GM12878 (cell line): ENCODE data around the gene RTN4RL1. TPM values are rescaled to one million over a fixed set of nuclear protein-coding genes. Genes with fewer than 3 reads are reported as not detected.

Experiments used
- ATAC-seq: fragments of 200-7000 bp; cut with Tn5 transposase; 3 replicates; pipeline ENCODE4 v1.9.1; 2020; ENCODE audit warnings: mild to moderate bottlenecking, moderate library complexity
- BruUV-seq: library from RNA; stranded (reverse); fragments of 400-500 nt; replicated peaks from 2 replicates; lab custom pipeline; 2021; lab: Mats Ljungman, UMichigan
- CTCF ChIA-PET: fragments of 300-600 bp; sonication (Branson Sonifier 250); formaldehyde crosslinking; extraction: SDS; loops from one replicate; lab custom pipeline; 2021; ENCODE audit warnings: inconsistent platforms; lab: Yijun Ruan, JAX
- POLR2A ChIA-PET: fragments of 350-600 bp; formaldehyde crosslinking; extraction: SDS; loops from one replicate; lab custom pipeline; 2021; ENCODE audit warnings: inconsistent platforms; lab: Charles Lee
- RAD21 ChIA-PET: fragments of 300-600 bp; sonication (Branson Sonifier 250); formaldehyde crosslinking; loops from one replicate; lab custom pipeline; 2023; ENCODE audit warnings: antibody characterized with exemption; ENCODE audit not compliant: unreplicated experiment; lab: Charles Lee
- SMC1A ChIA-PET: fragments of 300-600 bp; sonication (Branson Sonifier 250); formaldehyde crosslinking; loops from one replicate; lab custom pipeline; 2023; ENCODE audit not compliant: unreplicated experiment, uncharacterized antibody; lab: Charles Lee
- DNase-seq: peaks from one replicate; pipeline ENCODE4 v3.0.0-alpha.2; 2011; ENCODE audit warnings: low read depth, low spot score
- FAIRE-seq: peaks from 3 replicates; lab custom pipeline; 2011; peaks lifted over from hg19 to GRCh38; lab: Jason Lieb, UNC
- H2AFZ ChIP-seq: 2 replicates; pipeline ENCODE4 v1.6.0; 2011; ENCODE audit warnings: low read depth, low read length, control low read depth; ENCODE audit not compliant: control insufficient read depth
- H3K27ac ChIP-seq: 2 replicates; pipeline ENCODE4 v1.5.1; 2011; ENCODE audit warnings: control low read depth; ENCODE audit not compliant: control insufficient read depth, insufficient read depth
- H3K27me3 ChIP-seq, 2 experiments: replicated peaks in 1 of 2; 2 replicates each; pipeline versions ENCODE4 v1.6.0 to v1.6.1; 2011; ENCODE audit warnings: low read length in 1 of 2; ENCODE audit not compliant: control insufficient read depth in 2 of 2, insufficient read depth in 2 of 2
- H3K36me3 ChIP-seq, 2 experiments: 2 replicates each; pipeline ENCODE4 v1.5.1; 2011; ENCODE audit warnings: low read length in 1 of 2; ENCODE audit not compliant: control insufficient read depth in 2 of 2, insufficient read depth in 2 of 2
- H3K4me1 ChIP-seq: 2 replicates; pipeline ENCODE4 v1.6.1; 2011; ENCODE audit warnings: mild to moderate bottlenecking, low read length, moderate library complexity, mixed read lengths; ENCODE audit not compliant: control insufficient read depth, insufficient read depth
- H3K4me2 ChIP-seq: 2 replicates; pipeline ENCODE4 v1.6.0; 2011; ENCODE audit warnings: control low read depth; ENCODE audit not compliant: control insufficient read depth, insufficient read depth
- H3K4me3 ChIP-seq: fragments of 200-600 bp; sonication (generic); 2 replicates; pipeline ENCODE4 v1.5.1; 2016
- H3K79me2 ChIP-seq: 2 replicates; pipeline ENCODE4 v1.6.0; 2011; ENCODE audit warnings: low read length; ENCODE audit not compliant: control insufficient read depth, insufficient read depth
- H3K9ac ChIP-seq: 2 replicates; pipeline ENCODE4 v1.8.0; 2011; ENCODE audit warnings: low read length, control low read depth, mixed read lengths; ENCODE audit not compliant: control insufficient read depth, insufficient read depth
- H3K9me3 ChIP-seq: replicated peaks from 3 replicates; pipeline ENCODE4 v1.5.1; 2011; ENCODE audit warnings: mild to moderate bottlenecking, low read length; ENCODE audit not compliant: control insufficient read depth, insufficient read depth
- H4K20me1 ChIP-seq: 2 replicates; pipeline ENCODE4 v1.6.0; 2011; ENCODE audit not compliant: control insufficient read depth, insufficient read depth
- CBX5 ChIP-seq: sonication (generic); IDR thresholded peaks from 2 replicates; pipeline ENCODE4 v1.6.1; 2016; ENCODE audit warnings: low read depth, moderate library complexity, mild to moderate bottlenecking, inconsistent platforms
- CUX1 ChIP-seq: IDR thresholded peaks from 2 replicates; pipeline ENCODE4 v1.6.1; 2012; ENCODE audit warnings: improper control_type of control experiment, low read depth, low read length; ENCODE audit not compliant: insufficient replicate concordance
- MEF2A ChIP-seq: IDR thresholded peaks from 2 replicates; pipeline ENCODE4 v1.6.1; 2011; ENCODE audit warnings: low read depth, mild to moderate bottlenecking, low read length, moderate library complexity; ENCODE audit not compliant: insufficient read depth
- NR2C1 ChIP-seq: fragments of 450-650 bp; IDR thresholded peaks from 2 replicates; pipeline ENCODE4 v1.6.1; 2017; ENCODE audit warnings: antibody characterized with exemption, mild to moderate bottlenecking, moderate library complexity
- RAD21 ChIP-seq: IDR thresholded peaks from 2 replicates; pipeline ENCODE4 v1.6.1; 2011; ENCODE audit warnings: mild to moderate bottlenecking, low read depth, low read length, moderate library complexity; ENCODE audit not compliant: insufficient read depth
- SIX5 ChIP-seq: IDR thresholded peaks from 2 replicates; pipeline ENCODE4 v1.6.1; 2011; ENCODE audit warnings: mild to moderate bottlenecking, low read depth, low read length, moderate library complexity; ENCODE audit not compliant: severe bottlenecking
- TARDBP ChIP-seq: IDR thresholded peaks from 2 replicates; pipeline ENCODE4 v1.6.1; 2016; ENCODE audit warnings: borderline replicate concordance
- WGBS: methylation state at CpG from one replicate; pipeline ENCODE4 v1.1.6; 2016; ENCODE audit warnings: low lambda C conversion rate; ENCODE audit not compliant: insufficient replicate concordance, insufficient coverage; ENCODE audit errors: missing lambda C conversion rate; 5-methylcytosine and 5-hydroxymethylcytosine counted together
- in situ Hi-C: fragments of 300-500 bp; cut with MboI; formaldehyde crosslinking; loops from 9 replicates; pipeline ENCODE4 v1.14.3; 2018; ENCODE audit warnings: mixed read lengths
- intact Hi-C: fragments of 100-400 bp; cut with micrococcal nuclease; formaldehyde crosslinking; loops from one replicate; pipeline ENCODE4 v1.14.2; 2022; ENCODE audit not compliant: unreplicated experiment
- polyA plus RNA-seq, 11 experiments: library from polyadenylated mRNA; depleted of rRNA in 4 of 11; unstranded in 6 of 11; stranded (reverse) in 5 of 11; fragments of >200 nt; fragmentation: Nextera tagmentation in 4 of 11; fragmentation: Illumina TruSeq in 1 of 11; extraction: Ambion mirVana in 4 of 11; extraction: Trizol in 1 of 11; gene quantifications; 1 replicate in 1 of 11; 2 replicates in 10 of 11; pipeline versions ENCODE4 v1.2.1 to v1.2.3, GENCODE V29; 2011 to 2016; ENCODE audit warnings: inconsistent platforms in 2 of 11, missing spikeins in 2 of 11, low read depth in 1 of 11
- total RNA-seq, 4 experiments: library from RNA; depleted of rRNA in 3 of 4; stranded (reverse); fragments of >200 nt in 3 of 4; fragmentation: Illumina TruSeq in 1 of 4; extraction: Trizol in 1 of 4; gene quantifications; 2 replicates each; pipeline versions ENCODE4 v1.2.1 to v1.2.3, GENCODE V29; 2013 to 2021
- TF ChIP-seq, protein P1 (sequence below): fragments of 450-650 bp; IDR thresholded peaks from 2 replicates; pipeline ENCODE4 v1.6.1; 2017; ENCODE audit warnings: borderline replicate concordance
- TF ChIP-seq, protein P2 (sequence below): fragments of 450-650 bp; IDR thresholded peaks from 2 replicates; pipeline ENCODE4 v1.6.1; 2017; ENCODE audit warnings: mild to moderate bottlenecking, low read depth, inconsistent platforms; ENCODE audit not compliant: poor library complexity, severe bottlenecking

The RTN4RL1 gene
- total and polyA plus RNA-seq, 10 of the 15 experiments (the other 5 are each of a cell fraction or from before 2014, with no cell fraction given), result 0.08 to 0.11 (median 0.10) TPM; not detected in 7

GRCh38 chr17:2028234-2028614 is 3.1 kb upstream of the RTN4RL1 start (continued):
- no peak for TF ChIP-seq CUX1
- TF ChIP-seq, all 136 proteins: peak for 0

GRCh38 chr17:2027528-2028233 is 2.5 kb upstream of the RTN4RL1 start:
- peaks cover 10% of the 10 kb centered on the region for H3K79me2 ChIP-seq
- intact Hi-C loops (no loop called here), in situ Hi-C loops (no loop called here)
- H3K9ac ChIP-seq, result no peak overlapping the region
- H3K4me3 ChIP-seq, result no peak overlapping the region
- POLR2A ChIA-PET, result interaction anchor here (1.0 to 1.4 kb wide), 2 partner anchors 309 to 311 kb away, joined by 3 to 4 read pairs; partner anchors contain the start of gene TSR1
- no peak overlapping the region for H3K4me2 ChIP-seq
- WGBS, result 32% methylated on average over 11 of the region's 11 CpGs
- ATAC-seq (no peak), DNase-seq (no peak), FAIRE-seq (no peak)
- H3K36me3 ChIP-seq, result no peaks in the 10 kb centered on the region
- CTCF ChIA-PET, result interaction anchor here (0.6 to 1.3 kb wide), 3 partner anchors 17 to 146 kb away, joined by 3 read pairs; no protein-coding TSS in a partner anchor
- no peaks in the 10 kb centered on the region for H4K20me1 ChIP-seq
- RAD21 ChIA-PET, result interaction anchor here (0.7 kb wide), 1 partner anchor 63 kb away, joined by 3 read pairs; no protein-coding TSS in a partner anchor
- no peak overlapping the region for H2AFZ ChIP-seq
- peaks cover 15 to 17% of the 10 kb centered on the region in 2 experiments for H3K27me3 ChIP-seq
- peaks cover 8% of the 10 kb centered on the region for H3K4me1 ChIP-seq
- no TSS peak for BruUV-seq
- no peaks in the 10 kb centered on the region for H3K9me3 ChIP-seq
- SMC1A ChIA-PET, result interaction anchor here (0.9 to 2.9 kb wide), 2 partner anchors 118 to 146 kb away, joined by 3 to 6 read pairs; no protein-coding TSS in a partner anchor
- no peak overlapping the region for H3K27ac ChIP-seq
- TF ChIP-seq NR2C1 (no peak), RAD21 (no peak), TARDBP (no peak), SIX5 (no peak), MEF2A (no peak), CBX5 (no peak)
- TF ChIP-seq, protein P1, sequence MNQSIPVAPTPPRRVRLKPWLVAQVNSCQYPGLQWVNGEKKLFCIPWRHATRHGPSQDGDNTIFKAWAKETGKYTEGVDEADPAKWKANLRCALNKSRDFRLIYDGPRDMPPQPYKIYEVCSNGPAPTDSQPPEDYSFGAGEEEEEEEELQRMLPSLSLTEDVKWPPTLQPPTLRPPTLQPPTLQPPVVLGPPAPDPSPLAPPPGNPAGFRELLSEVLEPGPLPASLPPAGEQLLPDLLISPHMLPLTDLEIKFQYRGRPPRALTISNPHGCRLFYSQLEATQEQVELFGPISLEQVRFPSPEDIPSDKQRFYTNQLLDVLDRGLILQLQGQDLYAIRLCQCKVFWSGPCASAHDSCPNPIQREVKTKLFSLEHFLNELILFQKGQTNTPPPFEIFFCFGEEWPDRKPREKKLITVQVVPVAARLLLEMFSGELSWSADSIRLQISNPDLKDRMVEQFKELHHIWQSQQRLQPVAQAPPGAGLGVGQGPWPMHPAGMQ, result no peak
- TF ChIP-seq, protein P2, sequence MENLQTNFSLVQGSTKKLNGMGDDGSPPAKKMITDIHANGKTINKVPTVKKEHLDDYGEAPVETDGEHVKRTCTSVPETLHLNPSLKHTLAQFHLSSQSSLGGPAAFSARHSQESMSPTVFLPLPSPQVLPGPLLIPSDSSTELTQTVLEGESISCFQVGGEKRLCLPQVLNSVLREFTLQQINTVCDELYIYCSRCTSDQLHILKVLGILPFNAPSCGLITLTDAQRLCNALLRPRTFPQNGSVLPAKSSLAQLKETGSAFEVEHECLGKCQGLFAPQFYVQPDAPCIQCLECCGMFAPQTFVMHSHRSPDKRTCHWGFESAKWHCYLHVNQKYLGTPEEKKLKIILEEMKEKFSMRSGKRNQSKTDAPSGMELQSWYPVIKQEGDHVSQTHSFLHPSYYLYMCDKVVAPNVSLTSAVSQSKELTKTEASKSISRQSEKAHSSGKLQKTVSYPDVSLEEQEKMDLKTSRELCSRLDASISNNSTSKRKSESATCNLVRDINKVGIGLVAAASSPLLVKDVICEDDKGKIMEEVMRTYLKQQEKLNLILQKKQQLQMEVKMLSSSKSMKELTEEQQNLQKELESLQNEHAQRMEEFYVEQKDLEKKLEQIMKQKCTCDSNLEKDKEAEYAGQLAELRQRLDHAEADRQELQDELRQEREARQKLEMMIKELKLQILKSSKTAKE, result no peak
